WTC11 (cell line): Measurements from ENCODE around the gene KLF11. TPM values are rescaled to one million over a fixed set of nuclear protein-coding genes. Genes with fewer than 3 reads are reported as not detected.
"Not testable (repeated sequence)": the region's sequence is repeated elsewhere in the genome, so short reads cannot be mapped to it uniquely, and the experiment has no call there.

Source experiments
- ATAC-seq: fragments of 200-7000 bp; cut with Tn5 transposase; 2 replicates; pipeline ENCODE4 v1.10.0; 2021; ENCODE audit warnings: mild to moderate bottlenecking, moderate library complexity
- CTCF ChIA-PET: fragments of 300-600 bp; sonication (Branson Sonifier 250); formaldehyde crosslinking; loops from one replicate; lab custom pipeline; 2021; ENCODE audit warnings: antibody characterized with exemption; lab: Charles Lee
- POLR2A ChIA-PET: fragments of 350-600 bp; sonication (Branson Sonifier 250); formaldehyde crosslinking; loops from one replicate; lab custom pipeline; 2021; ENCODE audit warnings: antibody characterized with exemption; lab: Charles Lee
- DNase-seq: peaks from one replicate; pipeline ENCODE4 v3.0.0; 2021; ENCODE audit warnings: low spot score
- H3K27ac Mint-ChIP-seq: 2 replicates; pipeline ENCODE4 v1.8.0; 2021; ENCODE audit warnings: mixed read lengths
- H3K27me3 Mint-ChIP-seq: 2 replicates; pipeline ENCODE4 v1.8.0; 2021; ENCODE audit warnings: low read depth, mild to moderate bottlenecking, moderate library complexity, mixed read lengths
- H3K36me3 Mint-ChIP-seq: 2 replicates; pipeline ENCODE4 v1.8.0; 2021; ENCODE audit warnings: mixed read lengths
- H3K4me1 Mint-ChIP-seq: 2 replicates; pipeline ENCODE4 v1.8.0; 2022; ENCODE audit warnings: mixed read lengths
- H3K4me3 Mint-ChIP-seq: 2 replicates; pipeline ENCODE4 v1.8.0; 2021; ENCODE audit warnings: mild to moderate bottlenecking, moderate library complexity, mixed read lengths
- H3K9me3 Mint-ChIP-seq: 2 replicates; pipeline ENCODE4 v1.8.0; 2021; ENCODE audit warnings: mixed read lengths
- FOXK1 ChIP-seq: sonication (generic); formaldehyde crosslinking; IDR thresholded peaks from 2 replicates; pipeline ENCODE4 v1.8.0; 2022; ENCODE audit warnings: mild to moderate bottlenecking, moderate library complexity, missing genetic modification reagents
- JAZF1 ChIP-seq: fragments of 250-450 bp; sonication (Bioruptor Pico); IDR thresholded peaks from 2 replicates; pipeline ENCODE4 v1.9.0; 2021; ENCODE audit warnings: moderate library complexity, mild to moderate bottlenecking, inconsistent platforms
- NFATC4 ChIP-seq: fragments of 250-450 bp; sonication (Bioruptor Pico); IDR thresholded peaks from 2 replicates; pipeline ENCODE4 v1.9.0; 2021; ENCODE audit warnings: mild to moderate bottlenecking
- TEAD1 ChIP-seq: sonication (generic); formaldehyde crosslinking; IDR thresholded peaks from 2 replicates; pipeline ENCODE4 v1.8.0; 2022; ENCODE audit warnings: mild to moderate bottlenecking, missing genetic modification reagents
- ZNF232 ChIP-seq: sonication (generic); formaldehyde crosslinking; IDR thresholded peaks from 2 replicates; pipeline ENCODE4 v1.8.0; 2022; ENCODE audit warnings: mild to moderate bottlenecking, missing genetic modification reagents
- ZNF416 ChIP-seq: fragments of 250-450 bp; sonication (Bioruptor Pico); IDR thresholded peaks from 2 replicates; pipeline ENCODE4 v1.9.0; 2021; ENCODE audit warnings: mild to moderate bottlenecking, inconsistent platforms
- total RNA-seq: library from RNA; stranded (reverse); gene quantifications from 3 replicates; pipeline ENCODE4 v1.2.3, GENCODE V29; 2021
- TF ChIP-seq, protein P1 (sequence below): sonication (generic); formaldehyde crosslinking; IDR thresholded peaks from 2 replicates; pipeline ENCODE4 v1.8.1; 2022; ENCODE audit warnings: mild to moderate bottlenecking, missing genetic modification reagents, moderate library complexity, borderline replicate concordance
- TF ChIP-seq, protein P2 (sequence below): sonication (generic); formaldehyde crosslinking; IDR thresholded peaks from 2 replicates; pipeline ENCODE4 v1.8.0; 2022; ENCODE audit warnings: missing genetic modification reagents
- TF ChIP-seq, protein P3 (sequence below): sonication (generic); formaldehyde crosslinking; IDR thresholded peaks from 2 replicates; pipeline ENCODE4 v1.8.0; 2022; ENCODE audit warnings: mild to moderate bottlenecking, missing genetic modification reagents
- TF ChIP-seq, protein P4 (sequence below): sonication (generic); formaldehyde crosslinking; IDR thresholded peaks from 2 replicates; pipeline ENCODE4 v1.8.0; 2022; ENCODE audit warnings: mild to moderate bottlenecking, missing genetic modification reagents
- TF ChIP-seq, protein P5 (sequence below): fragments of 250-450 bp; sonication (Bioruptor Pico); IDR thresholded peaks from 2 replicates; pipeline ENCODE4 v1.9.0; 2021; ENCODE audit warnings: moderate library complexity, mild to moderate bottlenecking, inconsistent platforms, borderline replicate concordance
- TF ChIP-seq, protein P6 (sequence below): sonication (generic); formaldehyde crosslinking; IDR thresholded peaks from 2 replicates; pipeline ENCODE4 v1.8.1; 2022; ENCODE audit warnings: mild to moderate bottlenecking, moderate library complexity, missing genetic modification reagents
- TF ChIP-seq, protein P7 (sequence below): fragments of 250-450 bp; sonication (Bioruptor Pico); IDR thresholded peaks from 2 replicates; pipeline ENCODE4 v1.9.0; 2021; ENCODE audit warnings: mild to moderate bottlenecking
- TF ChIP-seq, protein P8 (sequence below): fragments of 250-450 bp; sonication (Bioruptor Pico); IDR thresholded peaks from 2 replicates; pipeline ENCODE4 v1.8.0; 2021; ENCODE audit warnings: mild to moderate bottlenecking

The KLF11 gene
- total RNA-seq, 1 experiment from 2014 or later, result 8.8 TPM

DNA sequence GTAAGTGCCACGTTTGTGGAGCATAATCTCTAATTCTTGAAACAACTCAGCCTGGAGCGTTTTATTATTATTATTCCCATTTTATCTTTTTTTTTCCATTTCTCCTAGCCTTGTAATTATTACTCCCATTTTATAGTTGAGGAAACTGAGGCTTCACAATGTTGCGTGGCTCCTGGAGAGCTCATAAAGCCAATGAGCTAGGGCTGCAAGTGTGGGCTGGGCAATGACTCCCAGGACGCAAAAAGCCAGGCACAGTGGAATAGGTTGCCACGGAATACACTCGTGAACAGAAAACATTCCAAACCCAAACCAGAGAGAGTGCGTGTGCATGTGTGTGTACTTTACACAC lies 13.5 kb upstream of the KLF11 start (continued):
- TF ChIP-seq, protein P1, sequence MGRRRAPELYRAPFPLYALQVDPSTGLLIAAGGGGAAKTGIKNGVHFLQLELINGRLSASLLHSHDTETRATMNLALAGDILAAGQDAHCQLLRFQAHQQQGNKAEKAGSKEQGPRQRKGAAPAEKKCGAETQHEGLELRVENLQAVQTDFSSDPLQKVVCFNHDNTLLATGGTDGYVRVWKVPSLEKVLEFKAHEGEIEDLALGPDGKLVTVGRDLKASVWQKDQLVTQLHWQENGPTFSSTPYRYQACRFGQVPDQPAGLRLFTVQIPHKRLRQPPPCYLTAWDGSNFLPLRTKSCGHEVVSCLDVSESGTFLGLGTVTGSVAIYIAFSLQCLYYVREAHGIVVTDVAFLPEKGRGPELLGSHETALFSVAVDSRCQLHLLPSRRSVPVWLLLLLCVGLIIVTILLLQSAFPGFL (CRISPR knock-in tag), result no peak
- TF ChIP-seq FOXK1 (no peak), ZNF232 (CRISPR knock-in tag) (no peak), TEAD1 (CRISPR knock-in tag) (no peak), ZNF416 (CRISPR knock-in tag) (no peak)

DNA sequence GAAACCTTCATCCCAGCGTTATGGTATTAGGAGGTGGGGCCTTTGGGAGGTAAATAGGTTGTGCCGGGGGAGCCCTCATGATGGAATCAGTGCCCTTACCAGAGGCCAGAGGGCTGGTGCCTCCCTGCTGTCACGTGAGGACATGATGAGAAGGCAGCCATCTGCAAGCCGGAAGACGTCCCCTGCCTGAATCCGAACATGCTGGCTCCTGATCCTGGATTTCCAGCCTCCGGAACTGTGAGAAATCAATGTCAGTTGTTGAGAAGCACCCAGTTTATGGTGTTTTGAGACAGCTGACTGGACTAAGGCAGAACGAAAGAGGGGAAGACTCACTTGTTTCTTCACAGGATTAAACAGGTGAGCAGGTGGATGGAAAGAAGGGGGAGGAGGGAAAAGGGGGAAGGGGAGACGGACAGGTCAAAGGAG lies 13.0 kb upstream of the KLF11 start:
- no peak for DNase-seq
- ChIA-PET CTCF (interaction anchor here (1.1 to 4.4 kb wide), 4 partner anchors 18 to 231 kb away, joined by 3 to 35 read pairs (median 7); no protein-coding TSS in a partner anchor), POLR2A (interaction anchor here (0.9 kb wide), 1 partner anchor 13 kb away, joined by 3 read pairs; no protein-coding TSS in a partner anchor)
- no peak overlapping the region for H3K27ac Mint-ChIP-seq
- no peaks in the 10 kb centered on the region for H3K9me3 Mint-ChIP-seq
- ATAC-seq, result no peak
- TF ChIP-seq, protein P2, sequence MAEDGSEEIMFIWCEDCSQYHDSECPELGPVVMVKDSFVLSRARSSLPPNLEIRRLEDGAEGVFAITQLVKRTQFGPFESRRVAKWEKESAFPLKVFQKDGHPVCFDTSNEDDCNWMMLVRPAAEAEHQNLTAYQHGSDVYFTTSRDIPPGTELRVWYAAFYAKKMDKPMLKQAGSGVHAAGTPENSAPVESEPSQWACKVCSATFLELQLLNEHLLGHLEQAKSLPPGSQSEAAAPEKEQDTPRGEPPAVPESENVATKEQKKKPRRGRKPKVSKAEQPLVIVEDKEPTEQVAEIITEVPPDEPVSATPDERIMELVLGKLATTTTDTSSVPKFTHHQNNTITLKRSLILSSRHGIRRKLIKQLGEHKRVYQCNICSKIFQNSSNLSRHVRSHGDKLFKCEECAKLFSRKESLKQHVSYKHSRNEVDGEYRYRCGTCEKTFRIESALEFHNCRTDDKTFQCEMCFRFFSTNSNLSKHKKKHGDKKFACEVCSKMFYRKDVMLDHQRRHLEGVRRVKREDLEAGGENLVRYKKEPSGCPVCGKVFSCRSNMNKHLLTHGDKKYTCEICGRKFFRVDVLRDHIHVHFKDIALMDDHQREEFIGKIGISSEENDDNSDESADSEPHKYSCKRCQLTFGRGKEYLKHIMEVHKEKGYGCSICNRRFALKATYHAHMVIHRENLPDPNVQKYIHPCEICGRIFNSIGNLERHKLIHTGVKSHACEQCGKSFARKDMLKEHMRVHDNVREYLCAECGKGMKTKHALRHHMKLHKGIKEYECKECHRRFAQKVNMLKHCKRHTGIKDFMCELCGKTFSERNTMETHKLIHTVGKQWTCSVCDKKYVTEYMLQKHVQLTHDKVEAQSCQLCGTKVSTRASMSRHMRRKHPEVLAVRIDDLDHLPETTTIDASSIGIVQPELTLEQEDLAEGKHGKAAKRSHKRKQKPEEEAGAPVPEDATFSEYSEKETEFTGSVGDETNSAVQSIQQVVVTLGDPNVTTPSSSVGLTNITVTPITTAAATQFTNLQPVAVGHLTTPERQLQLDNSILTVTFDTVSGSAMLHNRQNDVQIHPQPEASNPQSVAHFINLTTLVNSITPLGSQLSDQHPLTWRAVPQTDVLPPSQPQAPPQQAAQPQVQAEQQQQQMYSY (CRISPR knock-in tag), result peak; percentile 85
- no peak for TF ChIP-seq NFATC4 (CRISPR knock-in tag)
- TF ChIP-seq, protein P3, sequence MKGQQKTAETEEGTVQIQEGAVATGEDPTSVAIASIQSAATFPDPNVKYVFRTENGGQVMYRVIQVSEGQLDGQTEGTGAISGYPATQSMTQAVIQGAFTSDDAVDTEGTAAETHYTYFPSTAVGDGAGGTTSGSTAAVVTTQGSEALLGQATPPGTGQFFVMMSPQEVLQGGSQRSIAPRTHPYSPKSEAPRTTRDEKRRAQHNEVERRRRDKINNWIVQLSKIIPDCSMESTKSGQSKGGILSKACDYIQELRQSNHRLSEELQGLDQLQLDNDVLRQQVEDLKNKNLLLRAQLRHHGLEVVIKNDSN, result peak; percentile 73; the same call in 1 of the 2 replicates
- TF ChIP-seq, protein P4, sequence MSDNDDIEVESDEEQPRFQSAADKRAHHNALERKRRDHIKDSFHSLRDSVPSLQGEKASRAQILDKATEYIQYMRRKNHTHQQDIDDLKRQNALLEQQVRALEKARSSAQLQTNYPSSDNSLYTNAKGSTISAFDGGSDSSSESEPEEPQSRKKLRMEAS (CRISPR knock-in tag), result 0 out of 2 replicates have a peak, but pooled peaks have one; percentile 8
- H3K4me1 Mint-ChIP-seq, result peaks cover 19% of the 10 kb centered on the region
- H3K27me3 Mint-ChIP-seq, result no peaks in the 10 kb centered on the region
- no peak overlapping the region for H3K4me3 Mint-ChIP-seq
- no peaks in the 10 kb centered on the region for H3K36me3 Mint-ChIP-seq

DNA sequence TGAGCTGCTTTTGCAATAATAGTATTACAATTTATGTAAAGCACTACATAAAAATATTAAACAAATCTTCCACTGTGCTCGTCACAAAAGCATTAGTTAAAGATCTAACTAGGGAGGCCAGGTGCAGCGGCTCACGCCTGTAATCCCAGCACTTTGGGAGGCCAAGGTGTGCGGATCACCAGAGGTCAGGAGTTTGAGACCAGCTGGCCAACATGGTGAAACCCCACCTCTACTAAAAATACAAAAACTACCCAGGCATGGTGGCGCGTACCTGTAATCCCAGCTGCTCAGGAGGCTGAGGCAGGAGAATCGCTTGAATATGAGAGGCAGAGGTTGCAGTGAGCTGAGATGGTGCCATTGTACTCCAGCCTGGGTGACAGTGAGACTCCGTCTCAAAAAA lies 12.6 kb upstream of the KLF11 start:
- ATAC-seq, H3K27ac Mint-ChIP-seq: not testable (repeated sequence)

DNA sequence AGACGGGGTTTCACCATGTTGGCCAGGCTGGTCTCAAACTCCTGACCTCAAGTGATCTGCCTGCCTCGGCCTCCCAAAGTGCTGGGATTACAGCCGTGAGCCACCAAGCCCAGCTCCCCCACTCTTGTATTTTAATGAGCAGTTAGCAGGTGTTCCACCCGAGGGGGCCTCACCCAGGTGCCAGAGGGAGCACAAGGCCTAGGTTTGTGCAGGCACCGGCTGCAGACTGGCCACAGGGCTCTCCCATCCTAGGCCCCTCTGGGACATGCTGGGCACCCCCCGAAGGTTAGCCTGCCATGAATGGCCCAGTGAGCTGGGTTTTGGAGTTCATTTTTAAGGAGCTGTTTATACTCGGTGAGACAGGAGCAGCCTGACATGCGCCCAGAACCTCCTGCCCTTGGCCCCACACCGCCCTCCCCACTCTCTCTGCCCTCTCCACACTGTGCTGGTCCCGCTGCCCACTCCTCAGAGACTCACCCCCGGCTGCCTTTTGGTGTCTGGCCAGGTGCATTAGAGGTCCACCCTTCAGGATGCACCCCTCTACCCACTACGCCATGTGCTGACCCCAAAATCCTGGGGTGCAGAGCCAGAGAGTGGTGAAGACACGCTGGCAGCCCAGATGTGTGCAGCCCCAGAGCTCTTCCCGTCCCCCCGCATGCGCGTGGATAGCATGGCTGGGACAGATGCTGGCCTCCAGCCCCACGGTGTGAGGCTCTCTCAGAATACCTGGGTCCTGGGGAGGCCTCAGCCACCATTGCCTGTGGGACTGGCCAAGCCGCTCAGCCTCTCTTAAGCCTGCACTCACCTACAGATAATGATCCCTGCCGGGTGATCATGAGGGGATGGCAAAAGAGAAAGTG lies 11.2 kb upstream of the KLF11 start:
- H3K9me3 Mint-ChIP-seq, result no peaks in the 10 kb centered on the region
- H3K27me3 Mint-ChIP-seq, result no peaks in the 10 kb centered on the region
- no peak overlapping the region for H3K4me3 Mint-ChIP-seq
- H3K4me1 Mint-ChIP-seq, result peaks cover 19% of the 10 kb centered on the region
- no peak for DNase-seq
- ChIA-PET POLR2A (no interaction called here), CTCF (interaction anchor here (1.2 to 1.9 kb wide), 2 partner anchors 48 to 254 kb away, joined by 3 to 7 read pairs; no protein-coding TSS in a partner anchor)
- ATAC-seq, result no peak
- TF ChIP-seq, protein P5, sequence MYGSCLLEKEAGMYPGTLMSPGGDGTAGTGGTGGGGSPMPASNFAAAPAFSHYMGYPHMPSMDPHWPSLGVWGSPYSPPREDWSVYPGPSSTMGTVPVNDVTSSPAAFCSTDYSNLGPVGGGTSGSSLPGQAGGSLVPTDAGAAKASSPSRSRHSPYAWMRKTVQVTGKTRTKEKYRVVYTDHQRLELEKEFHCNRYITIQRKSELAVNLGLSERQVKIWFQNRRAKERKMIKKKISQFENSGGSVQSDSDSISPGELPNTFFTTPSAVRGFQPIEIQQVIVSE (CRISPR knock-in tag), result no peak
- TF ChIP-seq, protein P6, sequence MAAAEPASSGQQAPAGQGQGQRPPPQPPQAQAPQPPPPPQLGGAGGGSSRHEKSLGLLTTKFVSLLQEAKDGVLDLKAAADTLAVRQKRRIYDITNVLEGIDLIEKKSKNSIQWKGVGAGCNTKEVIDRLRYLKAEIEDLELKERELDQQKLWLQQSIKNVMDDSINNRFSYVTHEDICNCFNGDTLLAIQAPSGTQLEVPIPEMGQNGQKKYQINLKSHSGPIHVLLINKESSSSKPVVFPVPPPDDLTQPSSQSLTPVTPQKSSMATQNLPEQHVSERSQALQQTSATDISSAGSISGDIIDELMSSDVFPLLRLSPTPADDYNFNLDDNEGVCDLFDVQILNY (CRISPR knock-in tag), result no peak
- TF ChIP-seq, protein P7, sequence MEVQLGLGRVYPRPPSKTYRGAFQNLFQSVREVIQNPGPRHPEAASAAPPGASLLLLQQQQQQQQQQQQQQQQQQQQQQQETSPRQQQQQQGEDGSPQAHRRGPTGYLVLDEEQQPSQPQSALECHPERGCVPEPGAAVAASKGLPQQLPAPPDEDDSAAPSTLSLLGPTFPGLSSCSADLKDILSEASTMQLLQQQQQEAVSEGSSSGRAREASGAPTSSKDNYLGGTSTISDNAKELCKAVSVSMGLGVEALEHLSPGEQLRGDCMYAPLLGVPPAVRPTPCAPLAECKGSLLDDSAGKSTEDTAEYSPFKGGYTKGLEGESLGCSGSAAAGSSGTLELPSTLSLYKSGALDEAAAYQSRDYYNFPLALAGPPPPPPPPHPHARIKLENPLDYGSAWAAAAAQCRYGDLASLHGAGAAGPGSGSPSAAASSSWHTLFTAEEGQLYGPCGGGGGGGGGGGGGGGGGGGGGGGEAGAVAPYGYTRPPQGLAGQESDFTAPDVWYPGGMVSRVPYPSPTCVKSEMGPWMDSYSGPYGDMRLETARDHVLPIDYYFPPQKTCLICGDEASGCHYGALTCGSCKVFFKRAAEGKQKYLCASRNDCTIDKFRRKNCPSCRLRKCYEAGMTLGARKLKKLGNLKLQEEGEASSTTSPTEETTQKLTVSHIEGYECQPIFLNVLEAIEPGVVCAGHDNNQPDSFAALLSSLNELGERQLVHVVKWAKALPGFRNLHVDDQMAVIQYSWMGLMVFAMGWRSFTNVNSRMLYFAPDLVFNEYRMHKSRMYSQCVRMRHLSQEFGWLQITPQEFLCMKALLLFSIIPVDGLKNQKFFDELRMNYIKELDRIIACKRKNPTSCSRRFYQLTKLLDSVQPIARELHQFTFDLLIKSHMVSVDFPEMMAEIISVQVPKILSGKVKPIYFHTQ (CRISPR knock-in tag), result no peak
- TF ChIP-seq, protein P8, sequence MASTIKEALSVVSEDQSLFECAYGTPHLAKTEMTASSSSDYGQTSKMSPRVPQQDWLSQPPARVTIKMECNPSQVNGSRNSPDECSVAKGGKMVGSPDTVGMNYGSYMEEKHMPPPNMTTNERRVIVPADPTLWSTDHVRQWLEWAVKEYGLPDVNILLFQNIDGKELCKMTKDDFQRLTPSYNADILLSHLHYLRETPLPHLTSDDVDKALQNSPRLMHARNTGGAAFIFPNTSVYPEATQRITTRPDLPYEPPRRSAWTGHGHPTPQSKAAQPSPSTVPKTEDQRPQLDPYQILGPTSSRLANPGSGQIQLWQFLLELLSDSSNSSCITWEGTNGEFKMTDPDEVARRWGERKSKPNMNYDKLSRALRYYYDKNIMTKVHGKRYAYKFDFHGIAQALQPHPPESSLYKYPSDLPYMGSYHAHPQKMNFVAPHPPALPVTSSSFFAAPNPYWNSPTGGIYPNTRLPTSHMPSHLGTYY, result no peak
- no peak for TF ChIP-seq JAZF1 (CRISPR knock-in tag)
- H3K27ac Mint-ChIP-seq, result no peak overlapping the region; the same call in 1 of the 2 replicates
- H3K36me3 Mint-ChIP-seq, result no peaks in the 10 kb centered on the region

More for the DNA sequence above, 12.6 kb upstream of the KLF11 start:
- H3K27me3 Mint-ChIP-seq, H3K4me3 Mint-ChIP-seq, H3K9me3 Mint-ChIP-seq, H3K36me3 Mint-ChIP-seq, DNase-seq: not testable (repeated sequence)
- POLR2A ChIA-PET, result interaction anchor here (0.9 kb wide), 1 partner anchor 14 kb away, joined by 3 read pairs; no protein-coding TSS in a partner anchor
- H3K4me1 Mint-ChIP-seq, result peaks cover 19% of the 10 kb centered on the region
- CTCF ChIA-PET, result interaction anchor here (1.1 to 3.2 kb wide), 5 partner anchors 18 to 253 kb away, joined by 3 to 21 read pairs (median 5); no protein-coding TSS in a partner anchor
